PFSK-1 (cell line): Measurements from ENCODE around the gene MGAT5.

Source experiments
- REST ChIP-seq, 2 experiments: IDR thresholded peaks; 2 replicates each; pipeline versions ENCODE4 v1.6.1 to v1.8.0; 2011 to 2012; ENCODE audit warnings: low read depth in 2 of 2, low read length in 2 of 2, control low read depth in 1 of 2, inconsistent platforms in 1 of 2, mild to moderate bottlenecking in 1 of 2, moderate library complexity in 1 of 2; ENCODE audit not compliant: insufficient read depth in 1 of 2
- TAF1 ChIP-seq: IDR thresholded peaks from 2 replicates; pipeline ENCODE4 v1.6.1; 2012; ENCODE audit warnings: low read length, control low read depth, borderline replicate concordance; ENCODE audit not compliant: insufficient read depth

DNA sequence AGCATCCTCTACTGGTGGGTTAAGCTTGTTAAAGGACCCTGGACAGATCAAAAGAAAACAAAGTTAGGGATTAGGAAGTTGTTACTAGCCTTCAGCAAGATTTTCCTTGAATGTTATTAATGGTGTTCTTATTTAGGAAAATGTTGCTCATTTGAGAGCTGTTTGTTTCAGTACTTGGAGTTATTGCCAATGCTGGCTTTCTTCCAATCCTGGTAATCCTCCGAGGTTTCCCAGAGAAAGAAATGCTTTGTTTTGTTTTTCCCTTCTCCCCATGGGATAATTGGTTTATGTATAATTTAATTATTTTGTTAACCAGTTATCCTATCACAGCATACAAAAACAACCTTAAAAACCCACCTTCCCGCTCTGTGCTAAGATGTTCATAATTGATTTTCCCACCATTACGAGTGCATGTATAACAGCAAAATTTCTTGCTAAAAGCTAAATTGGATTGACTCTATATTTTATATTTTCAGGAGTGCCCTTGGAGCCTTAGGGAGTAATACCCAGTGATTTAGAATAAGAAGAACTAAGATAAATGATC is 79.8 kb downstream of the MGAT5 start:
- TF ChIP-seq TAF1 = no peak
- TF ChIP-seq REST (IDR thresholded peaks at IDR 0.05; ENCODE audit: insufficient read depth in 1 of 2, low read depth in 2 of 2, low read length in 2 of 2) = no peak
